ENCODE results near the gene TYR. TPM values are rescaled to one million over a fixed set of nuclear protein-coding genes. Genes with fewer than 3 reads are reported as not detected.
A peak's percentile ranks its signal among the peaks of the same experiment; 100 is the strongest.
"Not testable (repeated sequence)": the region's sequence is repeated elsewhere in the genome, so short reads cannot be mapped to it uniquely, and the experiment has no call there.

TYR gene
- total and polyA plus RNA-seq, 12 donors, result not detected

DNA sequence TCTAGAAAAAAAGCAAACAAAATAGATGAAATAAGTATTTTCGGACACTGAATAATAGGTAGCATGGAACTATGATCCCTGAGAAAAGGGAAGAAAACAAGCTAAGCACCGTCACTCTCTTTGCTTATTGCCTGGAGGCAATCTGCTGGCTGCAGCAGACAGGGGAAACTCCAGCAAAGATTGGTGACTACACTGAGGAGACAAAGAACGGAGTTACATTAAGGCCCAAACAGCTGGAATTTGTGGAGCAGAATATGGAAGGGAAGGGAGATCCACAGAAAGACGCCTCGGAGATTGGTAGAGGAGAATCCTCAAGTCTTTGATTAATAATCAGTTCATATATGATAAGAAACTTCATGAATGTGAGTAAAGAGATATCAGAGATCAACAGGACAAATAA is 150.2 kb downstream of the TYR start:
- peaks cover 0 to 4% (median 0%) of the 10 kb centered on the region in 9 donors for H3K36me3 ChIP-seq
- no peak for DNase-seq
- WGBS, 2 donors, result 89 to 93% methylated on average over 5 of the region's 5 CpGs
- H3K9me3 ChIP-seq, result no peaks in the 10 kb centered on the region
- H3K4me1 ChIP-seq, result no peaks in the 10 kb centered on the region
- H3K27me3 ChIP-seq, result no peaks in the 10 kb centered on the region
- H3K4me3 ChIP-seq, result no peak overlapping the region
- intact Hi-C loops (cut with DNase I), result no loop called here
- ATAC-seq, result no peak
- TF ChIP-seq, protein P1, sequence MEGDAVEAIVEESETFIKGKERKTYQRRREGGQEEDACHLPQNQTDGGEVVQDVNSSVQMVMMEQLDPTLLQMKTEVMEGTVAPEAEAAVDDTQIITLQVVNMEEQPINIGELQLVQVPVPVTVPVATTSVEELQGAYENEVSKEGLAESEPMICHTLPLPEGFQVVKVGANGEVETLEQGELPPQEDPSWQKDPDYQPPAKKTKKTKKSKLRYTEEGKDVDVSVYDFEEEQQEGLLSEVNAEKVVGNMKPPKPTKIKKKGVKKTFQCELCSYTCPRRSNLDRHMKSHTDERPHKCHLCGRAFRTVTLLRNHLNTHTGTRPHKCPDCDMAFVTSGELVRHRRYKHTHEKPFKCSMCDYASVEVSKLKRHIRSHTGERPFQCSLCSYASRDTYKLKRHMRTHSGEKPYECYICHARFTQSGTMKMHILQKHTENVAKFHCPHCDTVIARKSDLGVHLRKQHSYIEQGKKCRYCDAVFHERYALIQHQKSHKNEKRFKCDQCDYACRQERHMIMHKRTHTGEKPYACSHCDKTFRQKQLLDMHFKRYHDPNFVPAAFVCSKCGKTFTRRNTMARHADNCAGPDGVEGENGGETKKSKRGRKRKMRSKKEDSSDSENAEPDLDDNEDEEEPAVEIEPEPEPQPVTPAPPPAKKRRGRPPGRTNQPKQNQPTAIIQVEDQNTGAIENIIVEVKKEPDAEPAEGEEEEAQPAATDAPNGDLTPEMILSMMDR (IDR thresholded peaks at IDR 0.05), result no peak
- H3K27ac ChIP-seq, result no peak overlapping the region

DNA sequence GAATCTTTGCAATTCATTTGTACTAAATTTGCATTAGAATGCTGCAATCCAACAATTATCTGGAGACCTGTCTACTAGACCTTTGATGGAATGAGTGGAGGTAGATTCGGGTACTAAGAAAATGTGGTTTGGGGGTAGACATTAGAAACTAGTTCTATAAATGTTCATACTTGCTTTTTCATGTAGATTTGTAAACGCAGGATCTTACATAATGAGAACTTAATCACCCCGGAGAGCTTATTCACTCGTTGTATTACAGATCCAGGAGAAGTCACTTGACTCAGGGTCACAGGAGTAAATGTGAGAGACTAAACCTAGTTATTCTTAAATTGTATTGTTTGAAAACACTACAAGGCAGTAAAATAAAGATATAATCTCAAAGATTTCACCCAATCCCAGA is 154.3 kb downstream of the TYR start:
- not testable (repeated sequence) for H3K36me3 ChIP-seq, H3K27ac ChIP-seq, H3K27me3 ChIP-seq, H3K4me3 ChIP-seq, H3K9me3 ChIP-seq, H3K4me1 ChIP-seq, ATAC-seq, DNase-seq
- WGBS, 2 donors, result 69 to 79% methylated on average over 4 of the region's 4 CpGs
- intact Hi-C loops (cut with DNase I), result loop anchor here in 5 of 10 donors (5.0 to 10.0 kb wide), 3 partner anchors 73 to 283 kb away; no protein-coding TSS in a partner anchor

DNA sequence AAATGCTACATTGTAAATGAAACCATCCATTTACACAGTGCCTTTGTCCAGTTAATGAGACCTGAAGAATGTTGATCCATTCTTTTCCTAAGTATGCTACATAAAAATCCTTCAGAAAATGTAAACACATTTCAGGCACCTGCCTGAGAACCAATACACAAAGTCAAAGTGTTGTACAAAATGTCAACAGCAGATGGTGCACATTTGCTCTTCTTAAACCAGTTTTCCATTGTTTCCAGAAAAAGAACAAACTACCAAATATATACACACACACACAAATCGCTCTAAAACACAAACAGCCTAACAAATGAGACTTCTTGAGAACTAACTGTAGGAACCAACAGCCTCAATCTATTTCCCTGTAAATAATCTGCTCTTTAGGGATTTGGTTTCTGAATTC is 156.0 kb downstream of the TYR start:
- H3K27me3 ChIP-seq, H3K4me1 ChIP-seq, DNase-seq, H3K4me3 ChIP-seq, H3K27ac ChIP-seq, H3K36me3 ChIP-seq, H3K9me3 ChIP-seq: not testable (repeated sequence)
- 20 to 26% methylated on average over 1 of the region's 1 CpG for WGBS, 2 donors
- intact Hi-C loops (cut with DNase I), result loop anchor here in 5 of 10 donors (5.0 to 10.0 kb wide), 3 partner anchors 71 to 281 kb away; no protein-coding TSS in a partner anchor
- TF ChIP-seq, protein P1 (IDR thresholded peaks at IDR 0.05), result peak; percentile 7 to 57 (median 38)
- peak in 1 of 8 donors; percentile 29 for ATAC-seq

DNA sequence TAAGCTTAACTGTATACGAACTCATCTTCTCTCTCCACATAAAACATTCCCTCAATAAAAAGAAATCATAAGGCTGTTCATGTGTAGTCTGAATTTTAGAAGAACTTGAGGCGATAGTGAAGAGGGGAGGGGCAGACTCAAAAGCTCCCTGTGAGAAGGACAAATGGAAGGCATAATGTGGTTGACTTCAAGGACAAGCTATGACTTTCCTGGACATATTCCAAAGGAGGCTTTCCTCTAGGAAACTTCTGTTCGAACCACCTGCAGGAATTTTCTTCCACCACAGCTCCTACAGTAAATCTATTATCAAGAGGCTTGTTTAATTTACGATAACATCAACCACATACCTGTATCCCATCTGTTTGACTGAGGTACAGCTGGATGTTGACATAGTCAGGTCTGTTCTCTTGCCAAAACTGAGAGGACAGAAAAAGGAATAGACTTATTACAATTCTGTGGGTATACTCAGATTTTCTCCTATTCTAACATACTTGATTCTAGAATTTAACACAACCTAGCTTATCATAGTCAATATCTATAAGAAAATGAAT is 159.5 kb downstream of the TYR start:
- H3K36me3 ChIP-seq, H3K9me3 ChIP-seq, H3K27ac ChIP-seq, DNase-seq, H3K4me3 ChIP-seq, ATAC-seq, H3K27me3 ChIP-seq, H3K4me1 ChIP-seq: not testable (repeated sequence)
- 73 to 83% methylated on average over 4 of the region's 4 CpGs for WGBS, 2 donors
- intact Hi-C loops (cut with DNase I), result loop anchor here in 3 of 10 donors (10.0 kb wide), 2 partner anchors 68 to 278 kb away; no protein-coding TSS in a partner anchor

DNA sequence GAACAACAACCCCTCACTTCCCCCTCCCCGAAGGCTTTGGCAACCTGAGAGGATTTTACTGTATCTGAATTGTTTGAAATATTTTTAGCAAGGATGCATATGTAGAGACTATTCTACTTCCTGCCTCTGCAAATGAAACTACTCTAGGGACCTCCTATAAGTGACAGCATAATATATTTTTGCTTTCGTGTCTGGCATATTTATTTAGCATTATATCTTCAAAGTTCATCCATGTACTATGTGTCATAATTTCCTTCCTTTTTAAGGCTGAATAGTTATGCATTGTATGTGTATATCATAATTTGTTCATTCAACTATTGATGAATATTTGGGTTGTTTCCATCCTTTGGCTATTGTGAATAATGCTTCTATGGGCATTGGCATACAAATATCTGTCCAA is 160.4 kb downstream of the TYR start:
- not testable (repeated sequence) for DNase-seq, ATAC-seq, H3K9me3 ChIP-seq, H3K4me3 ChIP-seq, H3K4me1 ChIP-seq, H3K27me3 ChIP-seq, H3K27ac ChIP-seq, H3K36me3 ChIP-seq
- intact Hi-C loops (cut with DNase I), result loop anchor here in 3 of 10 donors (10.0 kb wide), 2 partner anchors 67 to 277 kb away; no protein-coding TSS in a partner anchor
- 29 to 33% methylated on average over 2 of the region's 2 CpGs for WGBS, 2 donors

DNA sequence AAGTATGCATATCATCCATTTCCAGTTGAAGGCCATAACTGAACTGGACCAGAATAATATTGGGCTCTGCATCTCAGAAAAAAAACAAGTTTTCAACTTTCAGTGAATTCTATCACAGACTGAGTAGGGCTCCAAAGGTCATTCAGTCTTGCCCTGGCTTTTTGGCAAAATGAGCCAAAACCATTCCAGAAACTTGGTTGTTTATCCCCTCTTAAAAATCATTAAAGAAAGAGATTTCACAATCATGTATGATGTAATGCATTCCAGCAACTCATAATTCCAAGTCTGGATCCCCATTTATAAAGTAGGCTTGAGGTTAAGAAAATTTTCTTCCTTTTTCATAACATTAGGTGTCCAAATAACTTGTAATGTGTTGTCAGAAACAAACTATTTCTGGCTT is 162.8 kb downstream of the TYR start:
- H3K27me3 ChIP-seq; H3K36me3 ChIP-seq; intact Hi-C loops (cut with DNase I); H3K4me1 ChIP-seq; H3K4me3 ChIP-seq; H3K9me3 ChIP-seq; DNase-seq: not testable (repeated sequence)
- ATAC-seq, result peak in 7 of 8 donors; percentile 64 to 76 (median 72)
- H3K27ac ChIP-seq, result peak overlapping the region in 6 of 10 donors; percentile 11 to 73 (median 50)

DNA sequence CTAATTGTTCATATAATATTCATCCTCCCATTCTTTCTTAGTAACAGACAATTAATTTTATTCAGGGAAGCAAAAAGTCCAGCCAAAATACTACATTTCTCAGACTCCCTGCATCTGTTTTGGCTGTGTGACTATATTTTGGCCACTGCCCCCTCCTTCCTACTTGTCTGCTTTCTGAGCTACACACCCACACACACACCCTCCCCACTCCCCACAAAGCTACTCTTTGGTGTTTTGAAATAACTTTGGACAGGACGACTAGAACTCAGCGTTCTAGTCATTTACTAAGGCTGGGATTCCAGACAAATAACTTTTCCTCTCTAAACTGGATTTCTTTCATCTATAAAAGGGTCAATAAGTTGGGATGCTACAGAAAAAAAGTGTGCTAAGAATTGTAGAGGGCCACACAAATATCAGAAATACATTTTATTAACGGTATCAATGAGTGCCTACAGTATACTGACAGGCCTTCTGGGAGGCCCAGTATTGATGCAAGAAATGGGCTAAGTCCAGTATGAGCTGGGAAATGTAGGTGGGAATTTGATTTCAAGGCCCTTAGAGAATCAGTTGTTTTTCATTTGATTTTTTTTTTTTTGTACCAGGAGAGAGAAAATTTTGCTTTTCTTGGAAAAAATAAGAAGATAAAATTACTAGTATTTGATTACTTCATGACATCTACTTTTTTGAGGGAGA is 165.4 kb downstream of the TYR start:
- peak overlapping the region in 9 of 10 donors; percentile 8 to 73 (median 48) for H3K27ac ChIP-seq
- DNase-seq, result peak in 1 of 2 donors; percentile 40

More for the DNA sequence above, 165.4 kb downstream of the TYR start:
- intact Hi-C loops (cut with DNase I); H3K4me1 ChIP-seq; H3K9me3 ChIP-seq; H3K36me3 ChIP-seq; H3K27me3 ChIP-seq; H3K4me3 ChIP-seq: not testable (repeated sequence)
- WGBS, 2 donors, result 50 to 51% methylated on average over 3 of the region's 3 CpGs
- peak; percentile 77 to 94 (median 88) for ATAC-seq
